Astrocyte of the cerebellum (primary cell): Measurements from ENCODE around the gene PANK1.

ENCODE experiments used
- DNase-seq: peaks from one replicate; pipeline ENCODE4 v3.0.0-alpha.2; 2011; ENCODE audit warnings: low read depth
- H3K4me3 ChIP-seq: 2 replicates; pipeline ENCODE4 v1.5.1; 2011; ENCODE audit warnings: mild to moderate bottlenecking, low read depth, low read length, moderate library complexity
- in situ Hi-C: cut with HindIII; loops from 2 replicates; pipeline ENCODE4 v1.10.0; 2017; ENCODE audit warnings: low sequenced_read_pairs
- TF ChIP-seq, protein P1 (sequence below): IDR thresholded peaks from 2 replicates; pipeline ENCODE4 v1.5.1; 2012; ENCODE audit warnings: low read length, low read depth, moderate library complexity, mild to moderate bottlenecking; ENCODE audit errors: missing control alignments

Gene PANK1

GRCh38 chr10:89575031-89575430 is 70.0 kb downstream of the PANK1 start:
- in situ Hi-C loops, result no loop called here
- TF ChIP-seq, protein P1, sequence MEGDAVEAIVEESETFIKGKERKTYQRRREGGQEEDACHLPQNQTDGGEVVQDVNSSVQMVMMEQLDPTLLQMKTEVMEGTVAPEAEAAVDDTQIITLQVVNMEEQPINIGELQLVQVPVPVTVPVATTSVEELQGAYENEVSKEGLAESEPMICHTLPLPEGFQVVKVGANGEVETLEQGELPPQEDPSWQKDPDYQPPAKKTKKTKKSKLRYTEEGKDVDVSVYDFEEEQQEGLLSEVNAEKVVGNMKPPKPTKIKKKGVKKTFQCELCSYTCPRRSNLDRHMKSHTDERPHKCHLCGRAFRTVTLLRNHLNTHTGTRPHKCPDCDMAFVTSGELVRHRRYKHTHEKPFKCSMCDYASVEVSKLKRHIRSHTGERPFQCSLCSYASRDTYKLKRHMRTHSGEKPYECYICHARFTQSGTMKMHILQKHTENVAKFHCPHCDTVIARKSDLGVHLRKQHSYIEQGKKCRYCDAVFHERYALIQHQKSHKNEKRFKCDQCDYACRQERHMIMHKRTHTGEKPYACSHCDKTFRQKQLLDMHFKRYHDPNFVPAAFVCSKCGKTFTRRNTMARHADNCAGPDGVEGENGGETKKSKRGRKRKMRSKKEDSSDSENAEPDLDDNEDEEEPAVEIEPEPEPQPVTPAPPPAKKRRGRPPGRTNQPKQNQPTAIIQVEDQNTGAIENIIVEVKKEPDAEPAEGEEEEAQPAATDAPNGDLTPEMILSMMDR, result no peak
- no peak overlapping the region for H3K4me3 ChIP-seq
- no peak for DNase-seq

DNA sequence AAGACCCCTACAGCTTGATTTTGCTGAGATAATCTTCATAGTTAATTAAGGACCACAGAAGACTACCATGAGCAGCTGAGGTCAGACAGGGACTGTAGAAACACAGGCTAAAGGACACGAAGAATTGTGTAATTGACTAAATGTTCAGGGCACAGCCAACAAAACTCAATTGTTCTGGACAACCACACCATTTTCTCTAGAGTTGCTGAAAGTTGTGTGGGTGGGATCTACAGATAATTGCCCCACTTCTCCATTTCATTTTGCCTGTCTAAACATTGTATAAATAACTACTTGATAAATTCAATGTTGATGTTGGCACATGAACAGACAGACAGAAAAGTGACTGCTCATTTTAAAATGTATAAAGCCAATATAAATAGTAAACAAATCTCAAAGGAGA is 70.7 kb downstream of the PANK1 start:
- no peak for DNase-seq
- no peak overlapping the region for H3K4me3 ChIP-seq
- in situ Hi-C loops, result no loop called here
- TF ChIP-seq, protein P1, result no peak

DNA sequence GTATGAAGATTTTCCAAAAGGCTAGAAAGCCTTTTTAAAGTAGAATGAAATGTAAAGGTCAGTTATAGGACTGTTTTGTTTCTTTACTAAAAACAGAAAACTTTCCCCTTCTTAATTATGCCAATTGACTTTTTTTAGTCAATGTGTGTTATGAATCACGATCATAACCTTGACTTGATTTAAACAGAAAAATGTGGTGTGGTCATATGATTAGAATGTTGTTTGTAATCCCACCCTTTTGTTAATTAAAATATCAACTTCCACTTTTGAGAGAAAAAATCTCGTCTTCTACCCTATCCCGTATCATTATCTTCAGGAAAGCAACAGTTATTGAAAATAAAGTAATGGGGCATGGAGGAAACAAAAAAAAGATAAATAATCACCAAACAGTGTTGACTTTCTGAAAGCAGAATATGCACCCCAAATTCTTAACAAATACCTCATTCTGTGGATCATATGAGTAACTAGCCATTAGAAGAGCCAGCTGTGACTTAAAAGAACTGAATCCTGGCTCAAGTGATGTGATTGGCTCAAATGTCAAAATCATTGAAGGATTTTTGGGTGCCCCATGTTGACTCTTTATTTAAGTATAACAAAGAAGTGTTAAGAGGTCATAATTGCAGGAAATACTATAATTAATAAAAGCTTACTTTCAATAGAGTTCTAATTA is 77.3 kb downstream of the PANK1 start:
- no peak for DNase-seq
- TF ChIP-seq, protein P1, result no peak
- in situ Hi-C loops, result no loop called here
- no peak overlapping the region for H3K4me3 ChIP-seq

DNA sequence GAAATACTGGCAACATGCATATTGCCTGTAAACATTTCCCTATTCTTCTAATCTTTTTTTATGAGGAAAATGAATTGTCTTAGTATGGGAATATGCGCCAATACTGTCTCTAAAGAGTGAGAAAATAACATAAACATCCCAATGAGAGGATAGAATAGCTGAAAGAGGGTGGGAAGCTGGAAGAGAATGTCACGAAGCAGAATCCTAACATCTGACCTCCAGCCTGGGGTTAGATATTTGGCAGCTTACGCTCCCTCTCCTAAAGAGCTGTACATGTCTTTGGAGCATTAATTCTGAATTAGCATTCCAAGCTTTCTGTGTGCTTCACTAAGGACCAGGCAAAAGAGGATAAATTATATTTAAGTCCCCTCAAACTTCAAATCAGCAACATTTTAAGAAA is 78.0 kb downstream of the PANK1 start:
- in situ Hi-C loops, result no loop called here
- no peak overlapping the region for H3K4me3 ChIP-seq
- TF ChIP-seq, protein P1, result no peak
- no peak for DNase-seq

- TF ChIP-seq, protein P1, result no peak
- in situ Hi-C loops, result no loop called here
- no peak for DNase-seq
- H3K4me3 ChIP-seq, result no peak overlapping the region
Measured at GRCh38 chr10:89566095-89566950, 78.7 kb downstream of the PANK1 start.

GRCh38 chr10:89565180-89565579 is 79.9 kb downstream of the PANK1 start:
- TF ChIP-seq, protein P1, result no peak
- H3K4me3 ChIP-seq, result no peak overlapping the region
- in situ Hi-C loops, result no loop called here
- no peak for DNase-seq
